22Rv1 (cell line): ENCODE results near the gene SLC1A1.

Experiments used
- H3K27ac ChIP-seq: fragments of 450-650 bp; 2 replicates; pipeline ENCODE4 v1.5.1; 2017
- CTCF ChIP-seq: fragments of 450-650 bp; IDR thresholded peaks from 2 replicates; pipeline ENCODE4 v1.5.1; 2017; ENCODE audit warnings: mild to moderate bottlenecking
- ZFX ChIP-seq: fragments of 450-650 bp; IDR thresholded peaks from 2 replicates; pipeline ENCODE4 v1.6.1; 2017; ENCODE audit warnings: antibody characterized with exemption, borderline replicate concordance

The SLC1A1 gene

GRCh38 chr9:4475301-4475700, 15.0 kb upstream of the SLC1A1 start:
- TF ChIP-seq ZFX = no peak
- TF ChIP-seq CTCF = no peak
- H3K27ac ChIP-seq = no peak overlapping the region

- TF ChIP-seq ZFX (no peak), CTCF (no peak)
- no peak overlapping the region for H3K27ac ChIP-seq
Observed at GRCh38 chr9:4486176-4486575, 4.1 kb upstream of the SLC1A1 start.

GRCh38 chr9:4489562-4489918, 728 bp upstream of the SLC1A1 start:
- TF ChIP-seq CTCF = no peak
- TF ChIP-seq ZFX = no peak

GRCh38 chr9:4490705-4491625, 697 bp downstream of the SLC1A1 start:
- peak overlapping the region; percentile 80 for H3K27ac ChIP-seq
- no peak for TF ChIP-seq CTCF
- no peak for TF ChIP-seq ZFX

More at GRCh38 chr9:4489562-4489918, 728 bp upstream of the SLC1A1 start:
- peak overlapping the region; percentile 80 for H3K27ac ChIP-seq

- TF ChIP-seq CTCF (no peak), ZFX (no peak)
- no peak overlapping the region for H3K27ac ChIP-seq
Observed at GRCh38 chr9:4491626-4491975, 1.3 kb downstream of the SLC1A1 start.

GRCh38 chr9:4494332-4494731, 4.1 kb downstream of the SLC1A1 start:
- H3K27ac ChIP-seq = no peak overlapping the region
- TF ChIP-seq CTCF (no peak), ZFX (no peak)

- no peak overlapping the region for H3K27ac ChIP-seq
- TF ChIP-seq CTCF = no peak
- TF ChIP-seq ZFX = no peak
Observed at GRCh38 chr9:4494806-4495205, 4.5 kb downstream of the SLC1A1 start.
